Measurements from ENCODE around the gene VGLL3.

VGLL3 gene

GRCh38 chr3:86949850-86950249 is 41.1 kb downstream of the VGLL3 start:
- Histone ChIP-seq H3K9ac (ENCODE audit: low read depth, low read length, poor library complexity, severe bottlenecking) (no peak overlapping the region), H3K4me2 (ENCODE audit: low read depth, low read length, poor library complexity, severe bottlenecking) (no peak overlapping the region), H3K4me1 (ENCODE audit: insufficient read depth, low read length, poor library complexity, severe bottlenecking) (no peaks in the 10 kb centered on the region), H3K4me3 (ENCODE audit: low read length, poor library complexity, severe bottlenecking) (no peak overlapping the region), H3K9me2 (replicated peaks; ENCODE audit: low read depth, low read length) (no peaks in the 10 kb centered on the region), H3K36me3 (ENCODE audit: insufficient read depth, low read length) (no peaks in the 10 kb centered on the region), H2AFZ (ENCODE audit: low read length) (no peak overlapping the region), H3K9me3 (ENCODE audit: insufficient read depth, low read depth, low read length) (no peaks in the 10 kb centered on the region), H3F3A (ENCODE audit: low read depth) (no peaks in the 10 kb centered on the region), H3K79me2 (ENCODE audit: insufficient read depth, low read length) (no peaks in the 10 kb centered on the region), H3K27me3 (ENCODE audit: insufficient read depth, low read length, poor library complexity, severe bottlenecking) (no peaks in the 10 kb centered on the region), H4K20me1 (ENCODE audit: insufficient read depth, low read length, poor library complexity, severe bottlenecking) (no peaks in the 10 kb centered on the region)
- TF ChIP-seq EZH2phosphoT487 (IDR thresholded peaks at IDR 0.05; ENCODE audit: borderline replicate concordance) (no peak), CTCF (conservative IDR thresholded peaks at IDR 0.05; ENCODE audit: low read length) (no peak)

GRCh38 chr3:86948822-86949221 is 42.1 kb downstream of the VGLL3 start:
- no peaks in the 10 kb centered on the region for H3K9me2 ChIP-seq (replicated peaks; ENCODE audit: low read depth, low read length)
- H4K20me1 ChIP-seq (ENCODE audit: insufficient read depth, low read length, poor library complexity, severe bottlenecking): no peaks in the 10 kb centered on the region
- no peaks in the 10 kb centered on the region for H3K79me2 ChIP-seq (ENCODE audit: insufficient read depth, low read length)
- TF ChIP-seq EZH2phosphoT487 (IDR thresholded peaks at IDR 0.05; ENCODE audit: borderline replicate concordance) (no peak), CTCF (conservative IDR thresholded peaks at IDR 0.05; ENCODE audit: low read length) (no peak)
- H3F3A ChIP-seq (ENCODE audit: low read depth): no peaks in the 10 kb centered on the region
- H3K4me3 ChIP-seq (ENCODE audit: low read length, poor library complexity, severe bottlenecking): no peak overlapping the region
- H2AFZ ChIP-seq (ENCODE audit: low read length): no peak overlapping the region
- no peaks in the 10 kb centered on the region for H3K9me3 ChIP-seq (ENCODE audit: insufficient read depth, low read depth, low read length)
- no peaks in the 10 kb centered on the region for H3K27me3 ChIP-seq (ENCODE audit: insufficient read depth, low read length, poor library complexity, severe bottlenecking)
- no peaks in the 10 kb centered on the region for H3K36me3 ChIP-seq (ENCODE audit: insufficient read depth, low read length)
- no peak overlapping the region for H3K9ac ChIP-seq (ENCODE audit: low read depth, low read length, poor library complexity, severe bottlenecking)
- no peak overlapping the region for H3K4me2 ChIP-seq (ENCODE audit: low read depth, low read length, poor library complexity, severe bottlenecking)
- no peaks in the 10 kb centered on the region for H3K4me1 ChIP-seq (ENCODE audit: insufficient read depth, low read length, poor library complexity, severe bottlenecking)

DNA sequence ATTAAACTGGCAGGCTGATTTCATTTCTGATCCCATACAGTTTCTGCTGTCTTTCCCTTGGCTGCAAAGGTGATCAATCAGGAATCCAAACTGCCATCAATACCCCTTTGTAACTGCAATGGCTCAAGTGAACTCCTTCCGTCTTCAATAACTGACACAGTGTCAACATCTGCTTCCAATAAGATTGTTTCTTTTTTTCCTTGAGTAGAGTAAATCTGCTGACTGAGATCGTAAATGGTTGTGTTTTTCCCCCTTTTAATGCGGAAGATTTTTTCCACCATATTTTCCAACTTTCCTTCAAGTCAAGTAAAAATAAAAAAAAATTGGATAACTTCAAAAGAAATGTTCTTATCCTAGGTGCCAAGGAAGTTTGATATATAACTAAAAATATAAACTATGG is 48.7 kb downstream of the VGLL3 start:
- Histone ChIP-seq H3K36me3 (ENCODE audit: insufficient read depth, low read length) (no peaks in the 10 kb centered on the region), H3K4me3 (ENCODE audit: low read length, poor library complexity, severe bottlenecking) (no peak overlapping the region), H3K9me2 (replicated peaks; ENCODE audit: low read depth, low read length) (no peaks in the 10 kb centered on the region), H3K4me1 (ENCODE audit: insufficient read depth, low read length, poor library complexity, severe bottlenecking) (no peaks in the 10 kb centered on the region), H3K79me2 (ENCODE audit: insufficient read depth, low read length) (no peaks in the 10 kb centered on the region), H3K27me3 (ENCODE audit: insufficient read depth, low read length, poor library complexity, severe bottlenecking) (no peaks in the 10 kb centered on the region), H3K9ac (ENCODE audit: low read depth, low read length, poor library complexity, severe bottlenecking) (no peak overlapping the region), H3K9me3 (ENCODE audit: insufficient read depth, low read depth, low read length) (no peaks in the 10 kb centered on the region), H3F3A (ENCODE audit: low read depth) (no peaks in the 10 kb centered on the region), H4K20me1 (ENCODE audit: insufficient read depth, low read length, poor library complexity, severe bottlenecking) (no peaks in the 10 kb centered on the region), H3K4me2 (ENCODE audit: low read depth, low read length, poor library complexity, severe bottlenecking) (no peak overlapping the region), H2AFZ (ENCODE audit: low read length) (no peak overlapping the region)
- TF ChIP-seq EZH2phosphoT487 (IDR thresholded peaks at IDR 0.05; ENCODE audit: borderline replicate concordance) (no peak), CTCF (conservative IDR thresholded peaks at IDR 0.05; ENCODE audit: low read length) (no peak)

Data from Loucy (cell line).